Loucy (cell line): Measurements from ENCODE around the gene CD84.

Experiments
- CTCF ChIP-seq: fragments of 200-600 bp; sonication (generic); conservative IDR thresholded peaks from 2 replicates; pipeline ENCODE4 v1.5.1; 2014; ENCODE audit warnings: mild to moderate bottlenecking, antibody characterized with exemption, low read length
- EZH2phosphoT487 ChIP-seq: fragments of 200-600 bp; IDR thresholded peaks from 2 replicates; pipeline ENCODE4 v1.6.1; 2018; ENCODE audit warnings: antibody characterized with exemption, mild to moderate bottlenecking, moderate library complexity, borderline replicate concordance

GRCh38 chr1:160560806-160561205, 18.5 kb downstream of the CD84 start:
- TF ChIP-seq CTCF (no peak), EZH2phosphoT487 (no peak)
